ENCODE data around the gene CNR2.
"Not testable (repeated sequence)": the region's sequence is repeated elsewhere in the genome, so short reads cannot be mapped to it uniquely, and the experiment has no call there.

CNR2 gene

GRCh38 chr1:23882746-23883145, 30.4 kb downstream of the CNR2 start:
- DNase-seq = no peak

DNA sequence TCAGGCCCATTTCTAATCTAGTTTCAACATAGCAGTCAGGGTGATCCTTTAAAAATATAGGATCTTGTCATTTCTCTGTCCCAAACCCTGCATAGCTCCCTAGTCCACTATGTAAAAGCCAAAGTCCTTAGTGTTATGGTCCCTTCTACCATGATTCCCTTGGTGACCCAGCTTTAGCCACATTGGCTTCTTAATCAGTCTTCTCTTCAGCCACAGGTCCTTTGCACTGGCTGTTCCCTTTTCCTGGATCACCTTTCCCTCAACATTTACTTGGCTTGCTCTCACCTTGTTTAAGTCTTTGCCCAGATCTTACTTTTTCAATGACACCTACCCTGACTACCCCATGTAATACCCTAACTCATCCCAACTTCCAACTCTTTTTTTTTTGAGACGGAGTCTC, 33.4 kb downstream of the CNR2 start:
- DNase-seq = no peak

DNA sequence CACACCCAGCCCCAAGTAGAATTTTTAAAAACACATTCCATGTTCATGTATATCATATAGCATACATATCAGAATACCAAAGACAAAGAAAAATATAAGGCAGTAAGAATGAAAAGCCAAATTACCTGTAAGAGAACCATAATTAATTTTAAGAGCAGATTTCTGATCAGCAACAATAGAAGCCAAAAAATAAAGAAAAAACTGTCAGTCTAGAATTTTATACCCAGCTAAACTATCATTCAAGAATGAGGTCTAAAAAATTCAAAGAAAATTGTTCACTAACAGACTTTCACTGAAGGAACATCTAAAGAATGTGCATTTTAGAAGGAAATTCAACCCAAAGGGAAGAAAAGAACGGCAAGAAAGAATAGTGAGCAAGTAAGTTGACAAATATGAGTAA, 34.5 kb downstream of the CNR2 start:
- no peak for DNase-seq

DNA sequence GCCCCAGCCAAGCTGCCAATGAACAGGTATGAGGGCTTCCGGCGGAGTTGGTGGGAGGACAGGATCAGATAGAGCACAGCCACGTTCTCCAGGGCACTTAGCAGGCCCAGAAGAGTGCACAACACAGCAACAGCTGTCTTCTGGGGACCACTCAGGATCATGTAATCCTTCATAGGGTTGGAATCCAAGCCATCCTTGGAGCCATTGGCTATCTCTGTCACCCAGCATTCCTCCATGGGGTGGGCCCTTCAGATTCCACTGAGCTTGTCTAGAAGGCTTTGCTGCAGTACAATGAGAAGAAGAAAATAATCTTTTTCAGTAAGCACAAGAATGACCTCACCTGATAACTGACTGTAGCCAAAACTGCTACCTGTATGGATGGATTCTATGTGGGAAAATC, 37.8 kb downstream of the CNR2 start:
- DNase-seq = no peak

DNA sequence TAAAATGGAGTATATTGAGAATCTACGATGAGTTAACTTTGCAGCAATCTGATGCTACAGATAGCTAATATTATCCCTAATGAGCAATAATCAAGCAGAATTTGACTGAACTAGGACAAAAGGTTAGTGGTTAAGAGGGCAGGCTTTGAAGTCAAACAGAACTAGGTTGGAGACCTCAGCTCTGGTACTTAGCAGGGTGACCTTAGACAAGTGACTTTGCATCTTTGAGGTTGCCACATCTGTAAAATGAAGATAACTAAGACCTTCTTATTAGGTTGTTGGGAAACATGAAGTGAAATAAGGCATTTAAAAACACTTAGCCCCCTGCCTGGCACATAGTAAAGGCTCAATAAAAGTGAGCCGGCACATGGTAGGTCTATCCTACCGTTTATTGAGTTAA, 40.7 kb downstream of the CNR2 start:
- no peak for DNase-seq

DNA sequence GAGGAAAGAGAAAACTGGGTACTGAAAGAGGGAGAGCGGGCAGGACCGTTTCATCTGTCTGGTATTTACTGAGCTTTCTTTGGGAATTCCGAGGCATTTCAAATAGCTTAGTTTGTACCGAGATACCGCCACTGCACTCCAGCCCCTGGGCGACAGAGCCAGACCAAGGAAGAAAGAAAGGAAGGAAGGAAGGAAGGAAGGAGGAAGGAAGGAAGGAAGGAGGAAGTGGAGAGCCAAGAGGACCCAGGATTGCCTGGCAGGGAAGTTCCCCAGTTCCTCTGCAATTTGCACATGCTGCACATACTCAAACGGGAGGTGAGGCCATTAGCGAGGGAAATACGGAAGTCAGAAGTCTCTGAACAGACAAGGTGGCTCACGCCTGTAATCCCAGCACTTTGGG, 44.1 kb downstream of the CNR2 start:
- DNase-seq = no peak

DNA sequence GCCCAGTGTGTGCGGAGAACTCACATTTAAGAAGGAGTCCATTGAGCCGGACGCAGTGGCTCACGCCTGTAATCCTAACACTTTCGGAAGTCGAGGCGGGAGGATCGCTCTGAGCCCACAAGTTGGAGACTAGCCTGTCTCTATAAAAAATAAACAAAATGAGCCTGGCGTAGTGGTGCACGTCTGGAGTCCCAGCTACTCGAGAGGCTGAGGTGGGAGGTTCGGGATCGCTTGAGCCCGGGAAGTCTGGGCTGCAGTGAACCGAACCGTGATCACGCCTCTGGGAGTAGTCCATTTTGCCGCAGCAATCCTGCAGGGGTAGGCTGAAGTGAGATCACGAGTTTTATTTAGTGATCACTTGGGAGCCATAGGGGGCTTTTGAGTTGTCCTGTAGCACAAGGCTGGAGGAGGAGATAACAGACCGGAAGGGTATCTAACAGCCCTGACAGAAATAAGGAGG, 44.6 kb downstream of the CNR2 start:
- DNase-seq = no peak

DNA sequence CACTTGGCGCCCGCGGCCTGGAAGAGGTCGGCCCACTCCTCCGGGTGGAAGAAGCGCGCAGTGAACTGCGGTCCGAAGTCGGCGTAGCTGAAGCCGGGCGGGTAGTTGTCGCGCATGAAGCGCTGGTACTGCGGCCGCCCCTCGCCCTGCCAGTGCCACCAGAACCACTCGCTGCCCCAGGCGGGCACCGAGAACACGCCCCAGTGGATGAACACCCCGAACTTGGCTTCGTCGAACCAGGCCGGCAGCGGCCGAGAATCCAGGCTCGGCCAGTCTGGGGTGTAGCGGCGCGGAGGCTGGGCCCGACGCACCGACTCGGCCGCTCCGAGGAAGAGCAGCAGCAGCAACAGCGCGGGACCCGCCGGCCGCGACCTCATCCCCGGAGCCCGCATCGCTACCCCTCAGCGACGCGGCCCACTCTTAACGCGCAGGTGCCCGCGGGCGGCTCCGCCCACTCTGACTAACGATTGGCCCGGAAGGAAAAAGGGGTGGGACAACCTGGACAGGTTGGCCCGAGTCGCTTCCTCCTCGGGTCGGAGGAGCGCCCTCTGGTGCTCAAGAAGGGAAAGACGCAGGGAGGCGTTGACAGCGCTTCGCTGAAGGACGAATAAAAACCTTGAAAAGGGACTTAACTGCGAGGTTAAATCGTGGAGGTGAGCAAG, 45.1 kb downstream of the CNR2 start, which contains the start of gene FUCA1:
Gene FUCA1, minus strand, starts transcription at position 396 of the 662 bp plus-strand sequence. Its CDS starts 4 bp downstream, at position 392.
- peak; percentile 96 for DNase-seq

DNA sequence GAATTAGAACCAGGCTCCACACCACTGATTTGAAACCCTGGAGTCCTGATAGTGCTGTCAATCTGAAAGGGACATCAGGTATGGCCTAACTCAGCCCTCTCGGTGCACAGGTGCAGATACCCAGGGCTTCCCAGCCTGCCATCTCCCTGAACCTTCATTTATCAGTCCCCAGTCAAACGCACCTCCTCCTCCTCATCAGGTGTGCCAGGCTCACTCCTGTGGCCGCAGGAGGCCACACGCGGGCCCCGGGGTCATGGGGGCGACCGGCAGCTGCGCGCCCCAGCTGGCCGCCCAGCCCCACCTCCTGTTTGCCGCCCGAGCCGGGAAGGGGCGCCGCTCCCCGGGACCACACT, 45.6 kb downstream of the CNR2 start:
- no peak for DNase-seq

GRCh38 chr1:23865543-23865930, 47.6 kb downstream of the CNR2 start:
- no peak for DNase-seq

DNA sequence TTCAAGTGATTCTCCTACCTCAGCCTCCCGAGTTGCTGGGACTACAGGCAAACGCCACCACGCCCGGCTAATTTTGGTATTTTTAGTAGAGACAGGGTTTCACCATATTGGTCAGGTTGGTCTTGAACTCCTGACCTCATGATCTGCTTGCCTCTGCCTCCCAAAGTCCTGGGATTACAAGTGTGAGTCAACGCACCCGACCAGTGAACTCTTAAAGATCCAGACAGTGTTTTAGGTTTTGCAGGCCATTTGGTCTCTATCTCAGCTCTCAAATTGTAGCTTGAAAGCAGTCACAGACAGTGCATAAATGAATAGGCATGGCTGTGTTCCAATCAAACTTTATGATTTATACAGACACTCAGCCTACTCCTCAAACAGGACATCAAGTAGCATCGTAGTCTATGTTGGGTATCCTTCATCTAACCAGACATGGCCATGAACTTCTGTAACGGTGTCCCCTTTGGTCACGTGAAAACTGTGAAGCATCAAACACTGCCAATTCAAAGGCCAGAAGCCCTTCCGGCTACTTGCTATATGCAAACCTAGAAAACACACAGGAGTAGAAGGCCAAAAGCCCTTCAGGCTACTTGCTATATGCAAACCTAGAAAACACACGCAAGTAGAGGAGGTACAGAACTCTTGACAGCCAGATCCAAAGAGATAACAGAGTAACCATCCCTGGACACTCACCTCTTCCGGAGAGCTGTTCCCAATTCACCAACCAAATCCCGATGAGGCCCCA, 48.2 kb downstream of the CNR2 start:
- DNase-seq = no peak

DNA sequence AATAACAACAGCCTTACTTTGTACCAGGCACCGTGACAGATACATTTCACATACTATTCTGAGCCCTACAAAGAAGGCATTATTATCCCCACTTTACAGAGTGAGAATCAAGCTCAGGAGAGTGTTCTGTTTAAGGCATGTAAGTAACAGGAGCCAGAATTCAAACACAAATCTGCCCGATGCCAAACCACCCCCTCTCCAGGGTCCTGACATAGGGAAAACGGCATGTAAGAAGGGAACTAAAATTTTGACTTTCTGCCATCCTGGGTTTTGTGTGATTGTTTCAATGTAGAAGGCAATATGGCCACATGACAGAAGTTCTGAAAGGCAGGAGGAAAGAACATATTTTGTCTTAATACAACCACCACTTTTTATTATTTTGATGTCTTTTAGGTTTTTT, 50.5 kb downstream of the CNR2 start:
- DNase-seq = no peak

- DNase-seq = no peak
Measured at GRCh38 chr1:23854568-23854967, 58.6 kb downstream of the CNR2 start.

- not testable (repeated sequence) for DNase-seq
Measured at GRCh38 chr1:23853124-23853523, 60.0 kb downstream of the CNR2 start.

DNA sequence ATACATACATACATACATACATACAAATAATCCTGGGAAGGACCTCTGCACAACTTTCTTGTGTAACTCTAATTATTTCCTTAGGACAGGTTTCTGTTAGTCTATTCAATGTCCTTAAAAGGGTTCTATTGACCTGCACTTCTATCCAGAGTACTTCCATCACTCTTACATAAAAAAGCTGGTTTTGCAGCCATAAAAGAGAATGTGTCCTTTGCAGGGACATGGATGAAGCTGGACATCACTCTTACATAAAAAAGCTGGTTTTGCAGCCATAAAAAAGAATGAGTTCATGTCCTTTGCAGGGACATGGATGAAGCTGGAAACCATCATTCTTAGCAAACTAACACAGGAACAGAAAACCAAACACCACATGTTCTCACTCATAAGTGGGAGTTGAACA, 61.8 kb downstream of the CNR2 start:
- DNase-seq = not testable (repeated sequence)

- no peak for DNase-seq
Measured at GRCh38 chr1:23848673-23849616, 64.2 kb downstream of the CNR2 start.

GRCh38 chr1:23847482-23848095, 65.6 kb downstream of the CNR2 start:
- not testable (repeated sequence) for DNase-seq

DNA sequence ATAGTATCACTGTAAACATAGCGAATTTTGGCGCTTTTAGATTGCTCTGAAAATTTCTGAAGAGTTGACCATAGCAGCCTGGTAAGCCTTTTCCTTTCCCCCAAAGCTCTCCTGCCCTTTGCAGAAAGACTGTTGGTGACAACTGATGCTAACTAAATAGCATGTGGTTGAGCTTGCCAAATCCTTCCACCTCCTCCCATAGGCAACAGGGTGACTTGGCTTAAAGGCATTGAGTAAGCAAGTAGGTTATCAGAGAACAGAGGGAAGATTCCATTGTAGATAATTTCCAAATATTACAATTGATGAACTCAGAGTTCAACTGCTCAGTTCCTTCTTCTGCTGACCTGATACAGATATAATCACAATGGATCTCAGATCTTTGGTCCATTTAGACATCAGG, 68.0 kb downstream of the CNR2 start:
- DNase-seq = no peak

GRCh38 chr1:23843644-23844043, 69.5 kb downstream of the CNR2 start:
- DNase-seq = no peak

DNA sequence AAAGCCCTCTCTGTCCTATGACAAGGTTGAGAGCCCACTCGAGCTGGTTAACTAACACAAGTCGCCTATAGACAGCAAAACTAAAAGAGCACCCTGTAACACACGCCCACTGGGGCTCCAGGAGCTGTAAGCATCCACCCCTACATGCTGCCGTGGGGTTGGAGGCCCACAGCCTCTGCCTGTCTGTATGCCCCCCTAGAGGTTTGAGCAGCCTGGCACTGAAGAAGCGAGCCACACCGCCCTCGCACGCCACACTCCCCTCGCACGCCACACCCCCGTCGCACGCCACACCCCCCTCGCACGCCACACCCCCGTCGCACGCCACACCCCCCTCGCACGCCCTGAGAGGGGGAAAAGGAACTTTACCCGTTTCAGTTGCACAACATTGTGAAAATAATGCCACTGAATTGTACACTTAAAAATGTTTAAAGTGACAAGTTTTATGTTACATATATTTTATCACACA, 74.7 kb downstream of the CNR2 start:
- DNase-seq = peak; percentile 80

DNA sequence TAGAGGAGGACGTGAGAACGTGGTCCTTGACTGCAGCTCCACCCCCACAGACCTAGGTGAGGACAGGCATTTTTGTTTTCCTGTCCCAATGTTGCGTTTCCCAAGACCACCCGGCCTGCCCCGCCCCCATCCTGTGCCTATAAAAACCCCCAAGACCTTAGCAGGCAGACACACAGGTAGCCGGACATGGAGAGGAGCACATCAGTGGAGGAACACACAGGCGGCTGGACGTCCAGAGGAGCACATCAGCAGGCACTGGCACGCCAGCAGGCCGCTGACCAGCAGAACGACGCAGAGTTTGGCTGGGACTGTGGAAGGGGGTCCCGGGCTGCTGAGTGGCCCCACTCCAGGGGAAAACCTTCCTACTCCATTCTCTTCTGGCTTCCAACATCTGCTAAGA, 75.3 kb downstream of the CNR2 start:
- DNase-seq = no peak

DNA sequence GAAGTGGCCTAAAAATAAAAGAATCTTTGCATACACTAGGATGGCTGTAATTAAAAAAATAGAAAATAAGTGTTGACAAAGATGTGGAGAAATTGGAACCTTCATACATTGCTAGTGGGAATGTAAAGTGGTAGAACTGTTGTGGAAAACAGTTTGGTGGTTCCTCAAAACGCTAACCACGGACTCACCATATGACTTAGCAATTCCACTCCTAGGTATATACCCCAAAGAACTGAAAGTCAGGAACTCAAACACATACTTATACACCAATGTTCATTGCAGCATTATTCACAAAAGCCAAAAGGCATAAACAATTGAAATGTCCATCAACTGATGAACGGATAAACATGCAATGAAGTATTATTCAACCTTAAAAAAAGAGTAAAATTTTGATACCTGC, 77.1 kb downstream of the CNR2 start:
- no peak for DNase-seq

GRCh38 chr1:23834156-23834555, 79.0 kb downstream of the CNR2 start:
- not testable (repeated sequence) for DNase-seq
